ENCODE measurements around the gene WDR48.

WDR48 gene

DNA sequence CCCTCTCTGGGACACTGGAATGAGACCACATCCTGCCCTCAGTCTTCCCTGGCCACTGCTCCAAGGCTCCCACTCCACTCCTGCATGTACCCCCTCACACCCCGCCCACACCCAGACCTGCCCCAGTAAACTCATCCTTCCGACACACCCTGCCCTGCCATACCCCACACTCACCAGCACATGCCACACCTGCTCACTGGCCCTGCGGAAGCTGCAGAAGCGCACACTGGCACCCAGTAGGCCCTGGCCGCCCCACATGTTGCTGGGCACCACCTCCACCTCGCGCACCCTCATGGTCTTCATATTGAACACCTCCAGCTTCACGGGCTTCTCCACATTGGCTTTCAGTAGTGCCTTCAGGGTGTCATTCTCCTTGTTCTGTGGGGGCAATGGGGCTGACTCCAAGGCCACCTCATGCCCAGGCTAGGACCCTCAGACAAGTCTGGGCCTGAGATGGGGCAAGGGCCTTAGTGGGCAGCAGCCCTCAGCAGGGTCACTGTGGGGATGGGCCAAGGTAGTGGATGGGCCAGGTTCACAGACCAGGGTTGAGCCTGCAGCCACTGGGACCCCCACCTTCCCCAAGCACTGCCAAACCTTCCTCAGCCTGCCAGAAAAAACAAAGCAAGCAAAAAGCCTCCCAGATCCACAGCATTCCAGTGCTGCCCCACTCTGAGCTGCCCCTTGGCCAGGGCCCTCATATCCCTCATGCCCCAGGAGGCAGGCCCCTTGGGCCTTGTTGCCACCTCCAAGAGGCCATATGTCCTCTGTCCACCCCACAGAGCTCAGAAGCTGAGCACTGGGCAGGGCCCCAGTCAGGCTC is 50.9 kb downstream of the WDR48 start:
- DNase-seq (no peak), ATAC-seq (no peak)

DNA sequence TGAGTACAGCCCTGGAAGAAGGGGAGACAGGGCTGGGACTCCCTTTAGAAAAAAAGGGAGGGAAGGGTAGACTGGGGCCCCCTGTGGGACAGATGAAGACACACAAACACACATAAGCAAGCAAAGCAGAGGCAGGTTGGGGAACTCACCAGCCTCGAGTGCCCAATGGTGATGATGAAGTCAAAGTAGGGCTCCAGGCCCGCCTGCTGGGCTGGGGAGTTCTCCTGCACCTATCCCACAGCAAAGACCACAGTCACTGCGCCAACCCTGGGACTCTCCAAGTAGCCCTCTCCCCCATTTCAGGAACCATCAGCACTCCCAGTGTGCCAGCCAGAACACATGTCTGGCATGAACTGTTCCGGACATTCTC is 51.5 kb downstream of the WDR48 start:
- no peak for ATAC-seq
- no peak for DNase-seq

GRCh38 chr3:39103791-39104552 is 52.2 kb downstream of the WDR48 start:
- ATAC-seq (no peak), DNase-seq (no peak)

GRCh38 chr3:39104961-39105686 is 53.3 kb downstream of the WDR48 start:
- no peak for ATAC-seq

DNA sequence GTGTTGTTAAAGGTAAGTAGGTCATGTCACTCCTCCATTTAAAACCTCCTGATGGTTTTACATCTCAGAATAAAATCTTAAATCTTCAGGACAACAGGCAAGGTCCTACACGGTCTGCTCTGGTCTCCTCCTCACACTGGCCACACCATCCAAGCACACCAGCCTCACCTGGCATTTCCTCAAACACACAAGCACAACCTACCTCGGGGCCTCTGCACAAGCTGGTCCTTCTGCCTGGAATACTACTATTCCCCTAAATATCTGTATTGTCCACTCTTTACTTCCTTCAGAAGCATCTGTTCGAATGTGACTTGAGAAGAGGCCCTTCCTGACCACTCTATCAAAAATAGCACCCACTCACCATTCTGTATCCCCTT is 53.9 kb downstream of the WDR48 start:
- DNase-seq (no peak), ATAC-seq (no peak)

More at GRCh38 chr3:39104961-39105686, 53.3 kb downstream of the WDR48 start:
- DNase-seq = peak; percentile 56

- ATAC-seq (no peak), DNase-seq (no peak)
These were observed 54.5 kb downstream of the WDR48 start for GRCh38 chr3:39106281-39106811.

GRCh38 chr3:39106851-39107387 is 55.1 kb downstream of the WDR48 start:
- DNase-seq (peak; percentile 34), ATAC-seq (peak; percentile 4)

GRCh38 chr3:39107388-39108199 is 55.8 kb downstream of the WDR48 start, which contains the start of the genes GORASP1 and TTC21A:
Gene GORASP1, minus strand, starts transcription at chr3:39107627. Its CDS starts 86 bp downstream, at chr3:39107541.
Gene TTC21A, plus strand, starts transcription at chr3:39107680. Its CDS starts 158 bp downstream, at chr3:39107838.
- peak; percentile 51 for ATAC-seq
- peak; percentile 69 for DNase-seq

- DNase-seq (no peak), ATAC-seq (peak; percentile 51)
These were observed 56.4 kb downstream of the WDR48 start for GRCh38 chr3:39108200-39108710.

GRCh38 chr3:39109086-39109485 is 57.3 kb downstream of the WDR48 start:
- no peak for DNase-seq
- ATAC-seq = no peak

GRCh38 chr3:39110041-39110639 is 58.3 kb downstream of the WDR48 start:
- no peak for DNase-seq
- no peak for ATAC-seq

DNA sequence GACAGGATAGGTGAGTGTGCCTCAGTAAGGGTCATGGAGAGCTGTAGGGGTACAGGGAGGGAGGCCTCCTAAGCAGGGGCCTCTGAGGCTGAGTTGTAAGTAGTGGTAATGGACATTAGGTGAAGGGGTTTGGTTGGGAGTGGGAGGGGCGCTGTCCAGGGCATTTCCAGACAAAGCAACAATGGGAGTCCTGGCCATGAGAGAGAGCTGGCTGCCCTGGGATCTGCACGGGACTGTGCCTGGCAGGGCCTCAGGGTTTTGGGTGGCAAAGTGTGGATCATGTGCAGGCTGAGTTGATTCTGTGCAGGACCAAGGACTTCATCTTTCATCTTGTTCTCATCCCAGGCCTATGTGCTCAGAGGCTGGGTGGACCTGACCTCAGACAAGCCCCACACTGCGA is 60.3 kb downstream of the WDR48 start:
- DNase-seq = no peak
- ATAC-seq = no peak

DNA sequence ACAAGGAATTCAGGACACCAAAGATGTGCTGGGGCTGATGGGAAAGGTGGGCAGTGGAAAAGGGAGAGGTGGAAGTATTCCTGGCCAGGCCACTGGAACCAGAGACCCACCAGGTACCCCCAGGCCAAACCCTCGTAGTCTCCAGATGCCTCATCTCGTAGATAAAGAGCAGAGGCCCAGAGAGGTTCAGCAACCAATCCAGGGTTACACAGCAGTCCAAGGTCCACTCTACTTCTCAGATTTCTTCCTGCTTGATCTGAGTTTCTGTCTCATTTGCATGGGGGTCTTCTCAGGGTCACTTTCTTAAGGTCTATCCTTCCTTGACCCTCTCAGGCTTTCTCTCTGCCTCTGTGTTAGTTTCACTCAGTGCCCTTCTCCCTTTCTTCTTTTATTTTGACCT is 60.7 kb downstream of the WDR48 start:
- ATAC-seq (no peak), DNase-seq (no peak)

GRCh38 chr3:39113291-39113690 is 61.5 kb downstream of the WDR48 start:
- ATAC-seq (no peak), DNase-seq (no peak)

- no peak for DNase-seq
- no peak for ATAC-seq
These were observed 62.6 kb downstream of the WDR48 start for GRCh38 chr3:39114456-39114855.

GRCh38 chr3:39115870-39116269 is 64.1 kb downstream of the WDR48 start:
- no peak for ATAC-seq
- DNase-seq = no peak

- ATAC-seq (no peak), DNase-seq (no peak)
These were observed 66.3 kb downstream of the WDR48 start for GRCh38 chr3:39118079-39118478.

DNA sequence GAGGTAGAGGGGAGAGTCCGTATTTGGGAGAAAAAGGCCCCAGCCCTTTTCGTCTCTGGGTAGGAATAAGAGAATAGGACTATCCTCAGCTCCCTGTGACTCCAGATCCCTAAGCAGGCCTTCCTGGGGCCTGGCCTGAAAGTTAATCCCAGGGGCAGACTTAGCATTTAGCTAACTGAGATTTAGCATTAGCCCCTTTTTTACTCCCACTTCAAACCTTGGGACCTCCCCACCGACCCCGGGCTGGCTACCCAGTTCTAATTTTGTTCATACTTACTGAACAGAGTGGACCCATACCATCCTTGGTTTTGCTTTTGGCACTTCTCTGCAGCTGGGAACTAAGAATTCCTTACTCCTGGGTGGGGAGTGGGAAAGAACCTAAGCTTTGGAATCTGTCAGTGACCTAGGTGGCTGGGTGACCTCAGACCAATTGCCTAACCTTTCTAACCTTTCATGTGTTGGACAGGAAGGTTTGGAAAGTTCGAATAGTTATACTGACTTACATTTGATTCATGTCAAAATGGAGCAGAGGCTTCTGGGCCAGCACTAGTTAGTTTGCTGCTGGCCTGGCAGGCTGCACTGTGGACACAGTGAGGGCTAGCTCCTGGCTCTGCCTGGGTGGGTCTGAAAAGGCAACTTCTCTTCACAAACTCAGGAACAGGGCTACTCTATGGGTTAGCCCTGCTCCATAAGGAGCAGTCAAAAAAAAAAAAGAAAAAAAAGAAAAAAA is 67.3 kb downstream of the WDR48 start:
- ATAC-seq (no peak), DNase-seq (no peak)

- DNase-seq (no peak), ATAC-seq (no peak)
These were observed 69.8 kb downstream of the WDR48 start for GRCh38 chr3:39121621-39122020.

- ATAC-seq = no peak
- DNase-seq = no peak
These were observed 71.0 kb downstream of the WDR48 start for GRCh38 chr3:39122813-39123212.

All from stimulated activated naive CD8-positive, alpha-beta T cell treated with anti-CD3 and anti-CD28 coated beads, Interleukin-15, Interleukin-2, amounts not matched to agents 100 U/mL and 50 U/mL, for 24 hours (primary cell).